ENCODE results near the gene RABGEF1.
"Not testable (repeated sequence)": the region's sequence is repeated elsewhere in the genome, so short reads cannot be mapped to it uniquely, and the experiment has no call there.

RABGEF1 gene

DNA sequence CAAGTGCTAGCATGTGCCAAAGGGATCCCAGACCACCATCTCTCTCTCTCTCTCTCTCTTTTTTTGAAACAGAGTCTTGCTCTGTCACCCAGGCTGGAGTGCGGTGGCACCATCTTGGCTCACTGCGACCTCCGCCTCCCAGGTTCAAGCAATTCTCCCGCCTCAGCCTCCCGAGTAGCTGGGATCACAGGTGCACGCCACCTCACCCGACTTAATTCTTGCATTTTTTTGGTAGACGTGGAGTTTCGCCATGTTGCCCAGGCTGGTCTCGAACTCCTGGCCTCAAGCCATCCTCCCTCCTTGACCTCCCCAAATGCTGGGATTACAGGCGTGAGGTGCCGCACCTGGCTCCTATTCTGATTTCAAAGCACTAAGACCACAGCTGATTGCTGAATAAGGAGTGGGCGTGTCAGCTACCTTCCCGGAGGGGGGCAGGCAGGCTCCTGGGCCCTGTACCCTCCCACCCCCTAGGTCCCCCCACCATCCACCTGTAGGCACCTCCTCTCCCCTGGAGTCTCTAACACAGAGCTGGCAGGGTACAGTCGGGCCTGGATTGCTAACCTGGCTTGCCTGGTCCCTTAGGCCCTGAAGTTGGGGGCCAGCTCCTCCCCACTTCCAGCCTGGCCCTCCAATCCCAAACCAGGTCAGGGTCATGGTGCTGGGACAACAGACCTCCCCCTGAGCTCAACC is 74.8 kb downstream of the RABGEF1 start:
- DNase-seq (ENCODE audit: low spot score) = not testable (repeated sequence)

DNA sequence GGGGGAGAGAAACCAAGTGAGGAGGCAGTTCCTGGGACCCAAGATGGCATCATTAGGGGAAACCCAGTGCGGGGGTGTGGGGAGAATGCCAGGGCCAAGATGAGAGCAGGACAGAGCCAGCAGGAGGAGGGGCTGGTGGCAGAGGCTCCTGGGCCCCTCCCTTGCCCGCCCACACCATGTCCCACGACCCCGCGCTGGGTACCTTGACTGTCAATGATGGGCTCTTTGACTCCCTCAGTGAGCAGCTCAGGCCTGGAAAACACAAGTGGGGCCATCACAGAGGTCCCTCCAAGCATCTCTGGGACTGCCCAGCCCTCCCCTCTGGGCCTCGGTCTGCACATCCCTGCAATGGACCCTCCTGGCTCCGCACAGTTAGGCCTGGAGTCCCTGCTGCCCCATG is 75.4 kb downstream of the RABGEF1 start:
- no peak for DNase-seq (ENCODE audit: low spot score)

- DNase-seq (ENCODE audit: low spot score) = not testable (repeated sequence)
Observed at GRCh38 chr7:66816658-66817057, 76.1 kb downstream of the RABGEF1 start.

DNA sequence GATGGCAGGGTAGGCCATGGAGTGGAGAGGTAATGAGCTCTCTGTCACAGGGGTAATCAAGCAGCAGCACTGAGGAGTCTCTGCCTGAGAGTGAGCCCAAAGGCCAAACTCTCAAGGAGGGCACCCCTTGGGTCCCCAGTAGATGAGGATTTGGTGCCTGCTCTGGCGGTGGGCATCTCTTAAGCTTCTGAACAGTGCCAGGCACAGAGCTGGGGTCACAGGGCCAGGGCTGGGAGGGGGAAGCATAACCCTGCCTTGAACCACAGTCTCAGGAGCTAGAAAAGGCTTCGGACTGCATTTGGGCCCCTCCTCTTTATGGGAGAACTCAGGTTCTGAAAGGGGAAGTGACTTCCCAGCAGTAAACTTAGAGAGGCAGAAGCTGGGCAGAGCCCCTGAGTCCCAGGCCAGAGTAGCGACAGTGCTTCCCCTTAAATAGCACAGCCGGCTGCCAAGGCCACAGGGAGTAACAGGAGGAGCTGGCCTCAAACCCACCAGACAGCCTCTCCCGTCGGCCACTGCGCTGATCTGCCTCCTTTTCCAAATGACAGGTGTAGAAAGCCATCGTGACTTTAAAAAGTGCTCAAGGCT is 76.8 kb downstream of the RABGEF1 start:
- not testable (repeated sequence) for DNase-seq (ENCODE audit: low spot score)

- not testable (repeated sequence) for DNase-seq (ENCODE audit: low spot score)
Observed at GRCh38 chr7:66817956-66818355, 77.4 kb downstream of the RABGEF1 start.

- DNase-seq (ENCODE audit: low spot score) = no peak
Observed at GRCh38 chr7:66824041-66824440, 83.5 kb downstream of the RABGEF1 start.

GRCh38 chr7:66825538-66825937 is 85.0 kb downstream of the RABGEF1 start:
- DNase-seq (ENCODE audit: low spot score) = not testable (repeated sequence)

- DNase-seq (ENCODE audit: low spot score) = no peak
Observed at GRCh38 chr7:66826649-66827048, 86.1 kb downstream of the RABGEF1 start.

DNA sequence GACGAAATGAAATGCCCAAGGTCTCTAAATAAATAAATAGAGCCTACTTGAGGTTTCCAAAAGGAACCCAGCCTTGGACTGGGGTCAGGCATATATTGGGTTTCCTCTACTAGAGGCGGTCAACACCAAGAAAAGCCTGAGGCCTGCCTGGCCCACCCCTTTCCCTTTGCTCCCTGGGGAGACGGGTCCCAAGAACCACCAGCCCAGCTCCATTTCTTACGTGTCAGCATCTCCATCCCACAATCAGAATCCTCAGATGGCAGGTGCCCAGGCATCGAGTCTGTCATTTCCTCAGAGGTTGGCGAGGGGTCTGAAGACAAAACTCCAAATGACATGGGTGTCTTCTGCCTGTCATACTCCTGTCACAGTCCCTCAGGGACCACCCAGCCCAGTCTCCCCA is 90.4 kb downstream of the RABGEF1 start:
- not testable (repeated sequence) for DNase-seq (ENCODE audit: low spot score)

DNA sequence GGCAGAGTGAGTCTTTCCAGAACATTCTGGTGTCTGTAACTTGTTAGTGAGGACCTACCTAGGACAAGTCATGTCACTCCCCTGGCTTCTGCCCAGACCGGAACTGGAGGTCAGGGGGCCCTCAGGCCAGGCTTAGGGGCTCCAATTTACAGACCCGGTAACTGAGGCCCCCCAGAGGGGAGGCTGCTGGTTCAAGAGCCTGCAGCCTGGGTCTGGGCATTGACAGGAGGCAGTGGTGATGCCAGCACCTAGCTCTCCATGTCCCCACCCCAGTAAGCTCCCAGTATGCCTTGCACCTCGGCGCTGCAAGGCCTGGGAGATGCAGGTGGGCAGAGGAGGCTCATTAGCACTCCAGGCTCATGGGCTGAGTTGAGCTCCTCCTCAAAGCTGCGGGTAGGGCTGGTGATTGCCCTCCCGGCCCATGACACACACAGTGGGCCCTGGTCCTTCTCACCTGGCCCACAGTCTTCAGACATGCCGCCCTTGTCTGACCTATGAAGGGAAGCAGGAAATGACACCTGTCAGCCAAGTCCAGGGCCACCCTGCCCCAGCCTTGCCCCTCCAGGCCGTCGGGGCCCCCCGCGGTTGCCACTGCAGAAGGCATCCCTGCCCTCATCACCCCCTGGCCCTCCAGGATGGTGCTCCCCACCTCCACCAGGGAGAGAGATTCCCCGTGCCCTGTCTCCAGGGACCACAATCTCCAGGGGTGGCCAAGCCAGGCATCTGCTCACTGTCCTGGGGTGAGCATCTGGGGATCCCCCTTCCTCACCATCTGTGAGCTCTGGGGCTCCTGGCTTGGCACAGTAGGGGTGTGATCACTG is 92.2 kb downstream of the RABGEF1 start:
- DNase-seq (ENCODE audit: low spot score) = no peak

- DNase-seq (ENCODE audit: low spot score) = peak; percentile 15
Observed at GRCh38 chr7:66837007-66837406, 96.5 kb downstream of the RABGEF1 start.

DNA sequence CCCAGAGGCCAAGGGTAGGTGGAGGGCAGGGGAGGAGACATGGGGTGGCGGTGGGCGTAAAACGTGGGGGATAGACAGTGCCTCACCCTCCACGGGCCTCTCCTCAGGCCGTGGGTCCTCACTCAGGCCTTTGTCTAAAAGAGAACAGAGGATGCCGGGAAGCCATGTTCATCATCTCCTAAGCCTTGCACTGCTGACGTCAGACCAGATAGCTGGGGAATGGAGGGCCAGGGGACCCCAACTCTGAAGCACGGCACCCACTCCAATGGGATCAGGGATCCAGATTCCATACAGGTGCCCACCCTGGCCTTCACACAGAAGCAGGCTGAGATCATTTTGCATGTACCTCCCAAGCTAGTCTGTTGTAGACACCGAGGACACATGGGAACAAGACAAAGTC is 97.1 kb downstream of the RABGEF1 start:
- DNase-seq (ENCODE audit: low spot score) = no peak

DNA sequence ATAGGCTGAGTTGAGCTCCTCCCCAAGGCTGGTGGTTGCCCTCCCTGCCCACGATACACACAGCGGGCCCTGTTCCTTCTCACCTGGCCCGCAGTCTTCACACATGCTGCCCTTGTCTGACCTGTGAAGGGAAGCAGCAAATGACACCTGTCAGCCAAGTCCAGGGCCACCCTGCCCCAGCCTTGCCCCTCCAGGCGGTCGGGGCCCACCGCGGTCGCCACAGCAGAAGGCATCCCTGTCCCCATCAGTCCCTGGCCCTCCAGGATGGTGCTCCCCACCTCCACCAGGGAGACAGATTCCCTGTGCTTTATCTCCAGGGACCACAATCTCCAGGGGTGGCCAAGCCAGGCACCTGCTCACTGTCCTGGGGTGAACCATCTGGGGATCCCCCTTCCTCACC is 99.3 kb downstream of the RABGEF1 start:
- no peak for DNase-seq (ENCODE audit: low spot score)

DNA sequence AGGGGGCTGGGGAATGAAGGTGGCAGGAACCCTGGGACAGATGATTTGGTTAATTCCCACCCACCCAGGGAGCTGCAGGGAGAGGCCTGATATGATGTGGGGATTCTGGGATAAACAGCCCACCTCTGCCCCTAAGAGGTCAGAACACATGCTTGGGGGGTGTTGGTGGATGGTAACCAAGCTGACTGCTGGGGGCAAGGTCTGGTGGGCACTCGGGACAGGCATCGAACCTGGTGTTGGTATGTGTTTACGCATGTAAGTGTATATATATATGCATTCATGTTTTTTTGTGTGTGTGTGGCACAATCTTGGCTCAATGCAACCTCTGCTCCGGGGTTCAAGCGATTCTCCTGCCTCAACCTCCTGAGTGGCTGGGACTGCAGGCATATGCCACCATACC is 99.8 kb downstream of the RABGEF1 start:
- DNase-seq (ENCODE audit: low spot score) = no peak

DNA sequence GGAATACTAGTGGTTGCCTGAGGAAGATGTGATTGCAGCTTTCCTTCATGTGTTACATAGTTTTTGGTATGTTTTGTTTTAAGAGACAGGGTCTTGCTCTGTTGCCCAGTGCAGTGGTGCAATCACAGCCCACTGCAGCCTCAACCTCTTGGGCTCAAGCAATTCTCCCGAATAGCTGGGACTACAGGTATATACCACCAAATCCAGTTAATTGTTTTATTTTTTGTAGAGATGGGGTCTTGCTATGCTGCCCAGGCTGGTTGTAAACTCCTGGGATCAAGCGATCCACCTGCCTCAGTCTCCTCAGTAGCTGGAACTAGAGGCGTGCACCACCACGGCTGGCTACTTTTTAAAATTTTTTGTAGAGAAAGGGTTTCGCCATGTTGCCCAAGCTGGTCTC is 101.4 kb downstream of the RABGEF1 start:
- DNase-seq (ENCODE audit: low spot score) = no peak

DNA sequence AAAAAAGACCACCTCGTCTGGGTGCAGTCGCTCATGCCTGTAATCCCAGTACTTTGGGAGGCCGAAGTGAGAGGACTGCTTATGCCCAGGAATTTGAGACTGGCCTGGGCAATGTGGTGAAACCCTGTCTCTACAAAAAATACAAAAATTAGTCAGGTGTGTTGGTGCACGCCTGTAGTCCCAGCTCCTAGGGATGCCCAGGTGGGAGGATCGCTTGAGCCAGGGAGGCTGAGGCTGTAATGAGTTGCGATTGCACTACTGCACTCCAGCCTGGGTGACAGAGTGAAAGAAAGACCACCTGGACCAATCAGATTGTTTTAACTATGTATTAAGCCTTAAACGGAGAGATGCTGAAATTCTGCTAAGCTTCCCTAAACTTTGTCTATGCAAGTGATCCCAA is 103.0 kb downstream of the RABGEF1 start:
- not testable (repeated sequence) for DNase-seq (ENCODE audit: low spot score)

DNA sequence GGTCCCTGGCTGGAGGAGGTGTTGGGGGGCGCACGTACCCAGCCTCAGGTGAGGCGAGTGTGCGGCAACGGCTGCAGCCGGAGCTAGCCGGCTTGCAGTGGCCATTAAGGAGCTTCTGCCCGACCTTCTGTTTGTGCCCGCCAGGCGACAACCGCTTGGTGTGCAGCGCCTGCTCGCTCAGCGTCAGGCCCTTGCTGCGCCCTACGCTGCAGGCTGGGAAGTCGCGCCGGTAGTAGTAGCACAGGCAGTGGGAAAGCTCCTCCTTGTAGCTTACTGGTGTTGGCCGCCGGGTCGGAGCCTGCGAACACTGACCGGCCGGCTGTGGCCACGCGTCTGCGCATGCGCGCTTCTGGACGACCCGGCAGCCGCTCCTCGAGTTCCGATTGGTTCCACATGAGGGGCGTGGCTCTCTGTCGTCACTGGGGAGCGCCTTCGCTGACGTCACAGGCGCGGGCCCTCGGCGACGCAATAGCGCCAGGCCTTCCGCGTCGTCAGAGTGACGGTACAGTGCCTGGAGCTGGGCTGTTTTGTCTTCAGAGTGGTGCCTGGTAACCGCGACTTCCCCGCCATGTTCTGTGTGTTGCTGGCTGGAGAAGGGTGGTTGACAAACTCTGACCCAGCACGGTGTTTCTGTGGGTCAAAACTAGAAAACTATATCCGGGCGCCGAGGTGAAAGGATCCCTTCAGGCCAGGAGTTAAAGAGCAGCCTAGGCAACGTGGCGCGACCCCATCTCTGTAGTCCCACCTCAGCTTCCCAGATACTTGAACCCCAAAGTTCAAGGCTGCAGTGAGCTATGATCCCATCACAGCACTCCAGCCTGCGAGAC is 104.2 kb downstream of the RABGEF1 start:
- peak; percentile 99 for DNase-seq (ENCODE audit: low spot score)

GRCh38 chr7:66845379-66846095 is 105.0 kb downstream of the RABGEF1 start:
- no peak for DNase-seq (ENCODE audit: low spot score)

DNA sequence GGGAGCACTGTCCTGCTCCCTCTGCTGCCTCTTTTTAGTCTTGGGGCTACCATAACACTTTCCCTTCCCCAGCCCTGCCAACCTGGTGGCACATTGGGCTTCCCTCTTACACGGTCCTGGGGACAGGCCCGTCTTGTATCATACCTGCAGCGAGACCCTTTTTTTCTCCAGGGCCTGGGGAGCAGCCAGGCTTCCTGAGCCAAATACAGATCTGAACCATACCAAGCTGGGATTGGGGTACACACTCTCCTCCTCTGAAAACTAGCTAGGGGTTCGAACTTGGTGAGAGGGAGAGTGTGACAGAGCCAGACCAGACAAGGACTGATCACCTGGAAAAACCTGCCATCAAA is 105.5 kb downstream of the RABGEF1 start:
- not testable (repeated sequence) for DNase-seq (ENCODE audit: low spot score)

DNA sequence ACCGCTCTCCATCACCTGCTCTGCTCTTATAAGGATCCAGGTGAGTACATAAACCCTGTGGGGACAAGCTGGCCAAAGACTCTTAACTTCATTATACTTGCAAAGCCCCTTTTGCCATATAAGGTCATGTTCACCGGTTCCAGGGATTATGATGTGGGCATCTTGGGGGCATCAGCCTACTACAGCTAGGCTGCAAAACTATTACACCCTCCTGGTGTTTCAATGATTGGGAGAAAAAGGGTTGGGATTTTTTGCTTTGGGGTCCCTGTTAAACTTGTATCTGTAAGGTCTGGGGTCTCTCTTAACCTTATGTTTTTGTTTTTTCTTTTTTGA is 107.0 kb downstream of the RABGEF1 start:
- DNase-seq (ENCODE audit: low spot score) = not testable (repeated sequence)

GRCh38 chr7:66847879-66848790 is 107.6 kb downstream of the RABGEF1 start:
- DNase-seq (ENCODE audit: low spot score) = no peak

All from CD4-positive, alpha-beta T cell treated with Interleukin-2 at 100 ng/mL for 4 hours (primary cell).